ENCODE data around the gene TSC22D1. TPM values are rescaled to one million over a fixed set of nuclear protein-coding genes. Genes with fewer than 3 reads are reported as not detected.

Gene TSC22D1
- total RNA-seq, 4 donors from 2014 or later: 119 to 325 (median 193) TPM

- no peak for ATAC-seq
Observed at GRCh38 chr13:44542361-44542760, 33.8 kb downstream of the TSC22D1 start.

GRCh38 chr13:44541601-44542000, 34.5 kb downstream of the TSC22D1 start:
- Histone ChIP-seq H3K27ac (peak overlapping the region; percentile 57 to 82 (median 68)), H3K36me3 (peaks cover 0 to 7% of the 10 kb centered on the region in 2 donors), H3K9me3 (no peaks in the 10 kb centered on the region), H3K27me3 (no peaks in the 10 kb centered on the region), H3K4me1 (peaks cover 42 to 44% of the 10 kb centered on the region in 2 donors), H3K4me3 (no peak overlapping the region)
- intact Hi-C loops (cut with DNase I; ENCODE audit: low total_unique reads) (no loop called here), in situ Hi-C loops (cut with MboI; ENCODE audit: low sequenced_read_pairs in 4 of 4) (no loop called here)
- TF ChIP-seq POLR2A (IDR thresholded peaks at IDR 0.05) (no peak), CTCF (IDR thresholded peaks at IDR 0.05 in 4 of 5, conservative IDR thresholded peaks at IDR 0.05 in 1 of 5) (no peak)
- DNase-seq: no peak
- ATAC-seq: no peak

More at GRCh38 chr13:44542361-44542760, 33.8 kb downstream of the TSC22D1 start:
- peaks cover 42 to 44% of the 10 kb centered on the region in 2 donors for H3K4me1 ChIP-seq
- H3K27me3 ChIP-seq: no peaks in the 10 kb centered on the region
- peak overlapping the region; percentile 57 to 82 (median 68) for H3K27ac ChIP-seq
- in situ Hi-C loops (cut with MboI; ENCODE audit: low sequenced_read_pairs in 4 of 4): no loop called here
- H3K4me3 ChIP-seq: no peak overlapping the region
- no peaks in the 10 kb centered on the region for H3K9me3 ChIP-seq
- no peak for DNase-seq
- intact Hi-C loops (cut with DNase I; ENCODE audit: low total_unique reads): no loop called here
- peaks cover 0 to 7% of the 10 kb centered on the region in 2 donors for H3K36me3 ChIP-seq
- no peak for TF ChIP-seq CTCF (IDR thresholded peaks at IDR 0.05 in 4 of 5, conservative IDR thresholded peaks at IDR 0.05 in 1 of 5)
- TF ChIP-seq POLR2A (IDR thresholded peaks at IDR 0.05): no peak

- Histone ChIP-seq H3K36me3 (peaks cover 0 to 12% of the 10 kb centered on the region in 2 donors), H3K4me3 (peak overlapping the region in 2 of 4 donors; percentile 8 to 9), H3K4me1 (peaks cover 42 to 44% of the 10 kb centered on the region in 2 donors), H3K9me3 (no peaks in the 10 kb centered on the region), H3K27ac (peak overlapping the region; percentile 57 to 82 (median 68)), H3K27me3 (no peaks in the 10 kb centered on the region)
- ATAC-seq: peak; percentile 75 to 82
- intact Hi-C loops (cut with DNase I; ENCODE audit: low total_unique reads) (no loop called here), in situ Hi-C loops (cut with MboI; ENCODE audit: low sequenced_read_pairs in 4 of 4) (no loop called here)
- TF ChIP-seq POLR2A (IDR thresholded peaks at IDR 0.05) (no peak), CTCF (IDR thresholded peaks at IDR 0.05 in 4 of 5, conservative IDR thresholded peaks at IDR 0.05 in 1 of 5) (no peak)
- DNase-seq: no peak
Observed at GRCh38 chr13:44540761-44541434, 35.2 kb downstream of the TSC22D1 start.

- peak overlapping the region in 2 of 4 donors; percentile 29 to 73 for H3K27ac ChIP-seq
- H3K27me3 ChIP-seq: no peaks in the 10 kb centered on the region
- no peaks in the 10 kb centered on the region for H3K9me3 ChIP-seq
- no peak for DNase-seq
- intact Hi-C loops (cut with DNase I; ENCODE audit: low total_unique reads): no loop called here
- in situ Hi-C loops (cut with MboI; ENCODE audit: low sequenced_read_pairs in 4 of 4): no loop called here
- no peak for ATAC-seq
- peaks cover 0 to 15% of the 10 kb centered on the region in 2 donors for H3K36me3 ChIP-seq
- TF ChIP-seq CTCF (IDR thresholded peaks at IDR 0.05 in 4 of 5, conservative IDR thresholded peaks at IDR 0.05 in 1 of 5): no peak
- TF ChIP-seq POLR2A (IDR thresholded peaks at IDR 0.05): no peak
- H3K4me3 ChIP-seq: no peak overlapping the region
- H3K4me1 ChIP-seq: peaks cover 32 to 35% of the 10 kb centered on the region in 2 donors
Observed at GRCh38 chr13:44537248-44537647, 38.9 kb downstream of the TSC22D1 start.

Data from gastrocnemius medialis (tissue), 4 donors.